ENCODE measurements around the gene PPP1R18. TPM values are rescaled to one million over a fixed set of nuclear protein-coding genes. Genes with fewer than 3 reads are reported as not detected.

PPP1R18 gene, protein sequence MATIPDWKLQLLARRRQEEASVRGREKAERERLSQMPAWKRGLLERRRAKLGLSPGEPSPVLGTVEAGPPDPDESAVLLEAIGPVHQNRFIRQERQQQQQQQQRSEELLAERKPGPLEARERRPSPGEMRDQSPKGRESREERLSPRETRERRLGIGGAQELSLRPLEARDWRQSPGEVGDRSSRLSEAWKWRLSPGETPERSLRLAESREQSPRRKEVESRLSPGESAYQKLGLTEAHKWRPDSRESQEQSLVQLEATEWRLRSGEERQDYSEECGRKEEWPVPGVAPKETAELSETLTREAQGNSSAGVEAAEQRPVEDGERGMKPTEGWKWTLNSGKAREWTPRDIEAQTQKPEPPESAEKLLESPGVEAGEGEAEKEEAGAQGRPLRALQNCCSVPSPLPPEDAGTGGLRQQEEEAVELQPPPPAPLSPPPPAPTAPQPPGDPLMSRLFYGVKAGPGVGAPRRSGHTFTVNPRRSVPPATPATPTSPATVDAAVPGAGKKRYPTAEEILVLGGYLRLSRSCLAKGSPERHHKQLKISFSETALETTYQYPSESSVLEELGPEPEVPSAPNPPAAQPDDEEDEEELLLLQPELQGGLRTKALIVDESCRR
- 32.4 TPM for polyA plus RNA-seq (2013, experiment 1 of 2)
- polyA plus RNA-seq (2013, experiment 2 of 2) = 33.3 TPM

DNA sequence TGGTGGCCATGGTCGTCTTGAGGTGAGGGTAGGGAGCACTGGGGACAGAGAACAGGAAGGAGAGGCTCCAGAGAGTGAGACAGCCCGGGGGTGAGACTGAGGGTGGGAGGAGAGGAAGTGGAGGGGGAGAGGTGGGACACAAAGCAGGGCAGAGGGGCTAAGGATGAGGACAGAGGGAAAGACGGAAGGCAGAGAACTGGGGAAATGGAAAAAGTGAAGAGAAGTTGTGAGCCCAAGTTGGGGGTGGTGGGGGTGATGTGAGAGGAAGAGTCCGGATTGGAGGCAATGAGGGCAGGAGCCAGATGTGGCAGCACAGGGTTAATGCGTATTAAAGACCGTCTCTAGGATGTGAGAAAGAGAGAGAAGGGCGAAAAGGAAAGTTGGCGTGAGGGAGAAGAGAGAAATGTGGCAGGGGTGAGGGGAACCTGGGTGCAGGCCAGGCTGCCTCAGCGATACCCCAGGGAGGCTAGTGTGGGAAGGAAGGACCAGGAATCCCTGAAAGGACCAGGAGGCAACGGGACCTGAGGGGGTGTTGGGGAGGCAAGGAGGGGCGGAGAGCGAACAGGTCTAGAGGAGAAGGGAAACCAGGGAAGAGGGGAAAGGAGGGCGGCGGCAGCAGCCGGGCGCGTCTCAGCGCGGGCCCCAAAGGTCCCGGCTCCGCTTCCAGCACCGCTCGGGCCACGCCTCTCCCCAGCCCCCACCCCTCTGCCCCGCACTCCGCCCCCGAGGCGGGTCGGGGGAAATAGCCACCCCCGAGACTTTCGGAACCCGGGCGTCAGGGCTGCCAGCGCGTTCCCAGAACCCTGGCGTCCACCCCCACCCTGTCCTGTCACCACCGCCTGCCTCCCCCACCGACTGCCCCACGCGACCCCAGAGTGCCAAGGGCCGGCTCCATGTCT, at the start of gene PPP1R18:
Gene PPP1R18, minus strand, starts transcription at position 637 of the 899 bp plus-strand sequence. Its CDS starts 627 bp downstream, at position 10.
- Histone ChIP-seq H4K5ac (ENCODE audit: low read length) (no peak within 1 kb of the TSS), H3K4me3 (ENCODE audit: low read length) (peak within 1 kb of the TSS; percentile 84), H3K4me1 (ENCODE audit: control insufficient read depth, low read depth, low read length) (peaks cover 26% of the 10 kb centered on the region), H2BK15ac (replicated peaks; ENCODE audit: low read depth) (no peak within 1 kb of the TSS), H3K27ac (ENCODE audit: low read depth, low read length) (peak within 1 kb of the TSS; percentile 87), H2BK120ac (ENCODE audit: low read depth, low read length) (no peak within 1 kb of the TSS), H2AK5ac (ENCODE audit: low read length) (peak within 1 kb of the TSS; percentile 88), H4K8ac (ENCODE audit: low read depth, low read length) (no peak within 1 kb of the TSS), H3K27me3 (ENCODE audit: insufficient read depth, low read length, poor library complexity) (no peaks in the 10 kb centered on the region), H3K23ac (ENCODE audit: low read length) (peak within 1 kb of the TSS; percentile 95), H3K79me1 (ENCODE audit: low read length) (peaks cover 29% of the 10 kb centered on the region), H3K9ac (ENCODE audit: low read length) (peak within 1 kb of the TSS; percentile 99), H3K18ac (ENCODE audit: low read length) (peak within 1 kb of the TSS; percentile 63), H3K79me2 (ENCODE audit: control insufficient read depth, insufficient read depth, low read length) (peaks cover 48% of the 10 kb centered on the region), H3K4ac (ENCODE audit: low read depth, low read length) (peak within 1 kb of the TSS; percentile 74), H3K4me2 (ENCODE audit: low read length) (peak within 1 kb of the TSS; percentile 93), H2BK5ac (ENCODE audit: low read length) (peak within 1 kb of the TSS; percentile 94), H3K36me3 (ENCODE audit: control insufficient read depth, insufficient read depth, low read length) (peaks cover 4% of the 10 kb centered on the region), H3K56ac (ENCODE audit: low read length) (peak within 1 kb of the TSS; percentile 100)
- peak; percentile 57 for DNase-seq
- WGBS (ENCODE audit: extremely low coverage, insufficient coverage, low lambda C conversion rate) = no CpG with 5 or more reads among the region's 41 CpGs

DNA sequence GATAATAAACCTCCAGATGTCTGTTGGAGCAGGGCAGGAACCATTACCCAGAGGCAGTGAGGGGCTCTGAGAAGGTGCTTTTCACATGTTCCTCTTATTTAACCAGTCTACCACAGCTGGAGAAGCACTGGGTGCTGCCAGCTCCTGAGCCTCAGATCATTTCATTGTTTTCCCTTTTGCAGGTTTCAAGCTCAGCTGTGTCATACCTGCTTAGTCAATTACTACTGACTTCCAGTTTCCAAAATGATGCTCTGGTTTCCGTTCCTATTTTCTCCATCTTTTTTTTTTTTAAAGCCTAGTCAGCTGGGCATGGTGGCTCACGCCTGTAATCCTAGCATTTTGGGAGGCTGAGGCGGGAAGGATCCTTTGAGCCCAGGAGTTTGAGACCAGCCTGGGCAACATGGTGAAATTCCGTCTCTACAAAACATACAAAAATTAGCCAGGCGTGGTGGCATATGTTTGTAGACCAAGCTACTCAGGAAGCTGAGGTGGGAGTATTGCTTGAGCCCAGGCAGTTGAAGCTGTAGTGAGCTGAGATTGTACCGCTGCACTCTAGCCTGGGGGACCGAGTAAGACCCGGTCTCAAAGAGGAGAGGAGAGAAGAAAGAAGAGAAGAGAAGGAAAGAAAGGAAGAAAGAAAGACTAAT, 49.3 kb upstream of the PPP1R18 start:
- Histone ChIP-seq H3K9ac (ENCODE audit: low read length) (no peak overlapping the region), H3K27ac (ENCODE audit: low read depth, low read length) (no peak overlapping the region), H3K4me1 (ENCODE audit: control insufficient read depth, low read depth, low read length) (no peaks in the 10 kb centered on the region), H3K36me3 (ENCODE audit: control insufficient read depth, insufficient read depth, low read length) (peaks cover 10% of the 10 kb centered on the region), H3K27me3 (ENCODE audit: insufficient read depth, low read length, poor library complexity) (no peaks in the 10 kb centered on the region), H4K8ac (ENCODE audit: low read depth, low read length) (no peak overlapping the region), H3K79me2 (ENCODE audit: control insufficient read depth, insufficient read depth, low read length) (peaks cover 3% of the 10 kb centered on the region), H2BK120ac (ENCODE audit: low read depth, low read length) (no peak overlapping the region), H3K23ac (ENCODE audit: low read length) (no peak overlapping the region), H3K18ac (ENCODE audit: low read length) (no peak overlapping the region), H3K4me3 (ENCODE audit: low read length) (no peak overlapping the region), H2BK15ac (replicated peaks; ENCODE audit: low read depth) (no peak overlapping the region), H4K5ac (ENCODE audit: low read length) (no peak overlapping the region), H2AK5ac (ENCODE audit: low read length) (no peak overlapping the region), H3K4me2 (ENCODE audit: low read length) (no peak overlapping the region), H3K4ac (ENCODE audit: low read depth, low read length) (no peak overlapping the region), H3K79me1 (ENCODE audit: low read length) (peaks cover 11% of the 10 kb centered on the region), H2BK5ac (ENCODE audit: low read length) (no peak overlapping the region), H3K56ac (ENCODE audit: low read length) (no peak overlapping the region)
- no CpG with 5 or more reads among the region's 8 CpGs for WGBS (ENCODE audit: extremely low coverage, insufficient coverage, low lambda C conversion rate)
- DNase-seq = no peak

DNA sequence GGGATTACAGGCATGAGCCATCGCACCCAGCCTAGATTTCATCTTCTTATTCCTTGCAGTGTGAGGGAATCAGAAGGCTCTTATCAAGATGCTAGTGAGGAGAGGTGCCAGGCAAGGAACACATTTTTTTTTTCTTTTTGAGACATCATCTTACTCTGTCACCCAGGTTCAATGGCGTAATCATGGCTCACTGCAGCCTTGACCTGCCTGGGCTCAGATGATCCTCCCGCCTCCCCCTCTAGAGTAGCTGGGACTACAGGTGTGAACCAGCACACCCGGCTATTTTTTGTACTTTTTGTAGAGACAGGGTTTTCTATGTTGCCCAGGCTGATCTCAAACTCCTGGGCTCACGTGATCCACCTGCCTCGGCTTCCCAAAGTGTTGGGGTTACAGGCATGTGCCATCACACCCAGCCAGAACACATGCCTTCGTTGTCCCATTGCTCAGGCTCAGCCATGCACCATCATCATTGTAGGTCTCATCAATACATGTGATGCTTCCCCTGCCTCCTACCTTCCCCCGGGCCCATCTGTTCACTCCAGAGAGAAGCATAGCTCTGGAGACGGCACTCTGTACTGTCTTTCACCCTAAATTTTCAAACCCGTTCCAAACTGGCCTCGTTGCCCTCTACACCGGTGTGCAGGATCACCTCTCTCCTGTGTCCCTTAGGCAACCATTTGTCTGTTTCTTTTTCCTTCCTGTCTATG, 45.9 kb upstream of the PPP1R18 start:
- DNase-seq = no peak
- H3K27me3 ChIP-seq (ENCODE audit: insufficient read depth, low read length, poor library complexity) = no peaks in the 10 kb centered on the region
- H2BK5ac ChIP-seq (ENCODE audit: low read length) = no peak overlapping the region
- H3K9ac ChIP-seq (ENCODE audit: low read length) = no peak overlapping the region
- no peaks in the 10 kb centered on the region for H3K4me1 ChIP-seq (ENCODE audit: control insufficient read depth, low read depth, low read length)
- no peak overlapping the region for H3K4ac ChIP-seq (ENCODE audit: low read depth, low read length)
- WGBS (ENCODE audit: extremely low coverage, insufficient coverage, low lambda C conversion rate) = no CpG with 5 or more reads among the region's 12 CpGs
- H2BK120ac ChIP-seq (ENCODE audit: low read depth, low read length) = no peak overlapping the region
- H3K79me2 ChIP-seq (ENCODE audit: control insufficient read depth, insufficient read depth, low read length) = no peaks in the 10 kb centered on the region
- no peak overlapping the region for H2BK15ac ChIP-seq (replicated peaks; ENCODE audit: low read depth)
- no peak overlapping the region for H3K23ac ChIP-seq (ENCODE audit: low read length)
- H3K4me3 ChIP-seq (ENCODE audit: low read length) = no peak overlapping the region
- H3K36me3 ChIP-seq (ENCODE audit: control insufficient read depth, insufficient read depth, low read length) = peaks cover 9% of the 10 kb centered on the region
- no peak overlapping the region for H3K4me2 ChIP-seq (ENCODE audit: low read length)
- no peak overlapping the region for H3K27ac ChIP-seq (ENCODE audit: low read depth, low read length)
- H3K79me1 ChIP-seq (ENCODE audit: low read length) = peaks cover 2% of the 10 kb centered on the region
- no peak overlapping the region for H4K5ac ChIP-seq (ENCODE audit: low read length)
- H3K56ac ChIP-seq (ENCODE audit: low read length) = no peak overlapping the region
- no peak overlapping the region for H2AK5ac ChIP-seq (ENCODE audit: low read length)
- no peak overlapping the region for H4K8ac ChIP-seq (ENCODE audit: low read depth, low read length)
- H3K18ac ChIP-seq (ENCODE audit: low read length) = no peak overlapping the region

DNA sequence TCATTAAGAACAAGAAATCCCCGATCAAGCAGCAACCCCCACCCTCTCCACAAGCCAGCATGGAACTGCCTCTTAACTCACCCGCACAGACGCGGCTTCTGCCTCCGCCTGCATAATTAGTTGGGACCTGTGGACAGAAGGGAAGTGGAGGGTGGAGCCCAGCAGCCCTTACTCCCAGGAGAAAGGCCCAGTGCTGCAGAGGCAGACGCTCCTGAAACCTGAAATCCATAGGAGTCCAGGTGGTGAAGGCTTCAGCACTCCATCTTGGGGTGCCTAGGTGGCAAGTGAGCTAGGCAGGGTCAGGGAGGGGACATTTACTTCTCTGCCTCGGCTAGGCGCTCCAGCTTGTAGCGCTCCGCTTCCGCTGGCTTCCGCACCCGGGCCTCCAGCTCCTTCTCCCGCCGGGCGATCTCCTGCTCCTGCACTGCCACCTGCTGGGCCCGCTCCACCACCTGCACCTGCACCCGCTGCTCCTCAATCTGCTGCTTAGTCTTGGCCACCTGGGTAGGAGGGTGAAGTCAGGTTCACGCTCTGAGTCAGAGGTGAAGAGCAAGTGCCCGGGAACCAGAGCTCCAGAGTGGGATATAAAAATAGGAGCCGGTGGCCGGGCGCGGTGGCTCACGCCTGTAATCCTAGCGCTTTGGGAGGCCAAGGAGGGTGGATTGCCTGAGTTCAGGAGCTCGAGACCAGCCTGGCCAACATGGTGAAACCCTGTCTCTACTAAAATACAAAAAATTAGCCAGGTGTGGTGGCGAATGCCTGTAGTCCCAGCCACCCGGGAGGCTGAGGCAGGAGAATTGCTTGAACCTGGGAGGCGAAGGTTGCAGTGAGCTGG, 44.4 kb upstream of the PPP1R18 start:
- Histone ChIP-seq H3K4me2 (ENCODE audit: low read length) (no peak overlapping the region), H3K18ac (ENCODE audit: low read length) (no peak overlapping the region), H3K56ac (ENCODE audit: low read length) (peak overlapping the region; percentile 11), H2BK120ac (ENCODE audit: low read depth, low read length) (no peak overlapping the region), H3K79me1 (ENCODE audit: low read length) (no peaks in the 10 kb centered on the region), H3K23ac (ENCODE audit: low read length) (no peak overlapping the region), H4K5ac (ENCODE audit: low read length) (no peak overlapping the region), H2BK5ac (ENCODE audit: low read length) (no peak overlapping the region), H3K4ac (ENCODE audit: low read depth, low read length) (no peak overlapping the region), H3K27me3 (ENCODE audit: insufficient read depth, low read length, poor library complexity) (no peaks in the 10 kb centered on the region), H4K8ac (ENCODE audit: low read depth, low read length) (no peak overlapping the region), H3K4me3 (ENCODE audit: low read length) (no peak overlapping the region), H3K27ac (ENCODE audit: low read depth, low read length) (no peak overlapping the region), H3K9ac (ENCODE audit: low read length) (no peak overlapping the region), H3K79me2 (ENCODE audit: control insufficient read depth, insufficient read depth, low read length) (no peaks in the 10 kb centered on the region), H3K4me1 (ENCODE audit: control insufficient read depth, low read depth, low read length) (no peaks in the 10 kb centered on the region), H2BK15ac (replicated peaks; ENCODE audit: low read depth) (no peak overlapping the region), H2AK5ac (ENCODE audit: low read length) (no peak overlapping the region), H3K36me3 (ENCODE audit: control insufficient read depth, insufficient read depth, low read length) (peaks cover 6% of the 10 kb centered on the region)
- no CpG with 5 or more reads among the region's 30 CpGs for WGBS (ENCODE audit: extremely low coverage, insufficient coverage, low lambda C conversion rate)
- peak; percentile 85 for DNase-seq

All from mesendoderm (in vitro differentiated cells).